ENCODE results near the gene ITGA5.
A peak's percentile ranks its signal among the peaks of the same experiment; 100 is the strongest.

The ITGA5 gene

DNA sequence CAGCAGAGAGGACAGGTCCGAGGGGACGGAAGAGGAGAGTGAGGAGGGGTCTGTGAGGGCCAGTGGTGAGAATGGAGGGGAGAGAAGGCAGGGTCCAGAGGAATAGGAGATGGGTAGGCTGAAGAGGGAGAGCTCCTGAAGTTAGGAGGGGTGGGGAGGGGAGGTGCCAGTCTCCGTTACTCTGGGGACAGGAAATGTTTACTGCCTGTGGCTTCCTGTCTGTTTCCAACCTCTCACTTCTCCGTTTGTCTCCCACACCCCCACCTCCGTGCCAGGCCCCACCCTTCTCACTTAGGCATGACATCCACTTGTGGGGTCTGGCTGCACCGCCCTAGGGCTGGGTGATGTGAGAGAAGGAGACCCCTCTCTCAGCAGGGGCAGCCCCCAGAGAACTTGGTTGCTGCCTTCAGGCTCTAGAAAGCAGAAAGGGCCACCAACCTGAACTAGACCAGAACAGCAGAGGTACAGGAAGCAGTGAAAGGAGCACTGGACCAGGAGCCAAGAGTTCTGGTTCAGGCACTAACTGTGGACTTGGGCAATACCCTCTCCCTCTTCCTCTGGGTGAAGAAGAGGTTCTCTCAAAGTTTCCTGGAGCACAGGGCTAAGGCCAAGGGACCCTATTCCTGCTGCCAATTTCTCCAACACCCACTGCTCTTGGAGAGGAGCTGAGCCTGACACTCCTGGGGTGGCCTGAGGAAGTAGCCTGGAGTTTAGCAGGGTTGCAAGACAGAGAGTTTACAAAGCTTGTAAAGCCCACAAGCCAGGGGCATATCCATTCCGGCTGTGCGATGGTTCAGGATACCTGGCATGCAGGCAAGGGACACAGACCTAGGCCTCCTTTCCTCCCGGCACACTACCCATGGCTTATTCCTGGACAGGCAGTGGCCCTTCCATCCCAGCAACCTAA, 5.5 kb downstream of the ITGA5 start:
- intact Hi-C loops (cut with DNase I): no loop called here
- peak in 1 of 10 donors; percentile 74 for DNase-seq

DNA sequence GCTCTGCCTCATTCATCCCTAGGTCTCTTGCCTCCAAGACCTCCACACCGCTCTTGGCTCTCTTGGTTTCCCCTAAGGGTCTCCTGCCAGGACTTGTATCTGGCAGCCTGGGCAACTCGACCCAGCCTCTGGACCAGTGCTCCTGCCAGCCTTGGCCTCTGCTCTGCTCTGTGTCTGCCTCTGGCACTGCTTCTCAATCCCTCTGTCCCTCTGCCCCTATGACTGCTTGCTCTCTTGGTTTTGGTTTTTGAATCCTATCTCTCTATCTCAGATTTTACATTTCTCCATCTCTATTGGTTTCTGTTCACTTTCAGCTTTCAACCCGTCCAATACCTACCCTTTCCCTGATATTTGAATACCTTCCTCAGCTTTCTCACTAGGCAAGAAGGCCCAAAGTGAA, 6.3 kb downstream of the ITGA5 start:
- peak in 1 of 10 donors; percentile 44 for DNase-seq
- intact Hi-C loops (cut with DNase I): no loop called here

DNA sequence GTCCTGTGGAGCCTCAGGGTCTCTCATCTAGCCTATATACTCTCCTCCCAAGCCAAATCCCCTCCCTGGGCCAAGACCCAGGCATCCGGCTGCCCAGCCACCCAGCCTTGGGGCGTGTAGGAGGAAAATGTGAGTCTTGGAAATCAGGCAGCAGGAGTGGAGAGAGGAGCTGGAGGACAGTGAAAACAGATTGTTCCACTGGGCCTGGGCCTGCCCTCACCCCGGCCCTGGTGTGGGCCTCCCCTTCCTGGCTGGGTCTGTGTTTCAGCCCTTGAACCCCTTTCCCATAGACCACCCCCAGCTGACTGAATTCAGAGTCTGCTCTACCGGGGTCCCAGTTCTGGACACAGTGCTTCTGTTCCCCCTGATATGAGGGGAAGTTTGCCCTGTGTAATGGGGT, 6.7 kb downstream of the ITGA5 start:
- peak in 1 of 10 donors; percentile 44 for DNase-seq
- intact Hi-C loops (cut with DNase I): no loop called here

DNA sequence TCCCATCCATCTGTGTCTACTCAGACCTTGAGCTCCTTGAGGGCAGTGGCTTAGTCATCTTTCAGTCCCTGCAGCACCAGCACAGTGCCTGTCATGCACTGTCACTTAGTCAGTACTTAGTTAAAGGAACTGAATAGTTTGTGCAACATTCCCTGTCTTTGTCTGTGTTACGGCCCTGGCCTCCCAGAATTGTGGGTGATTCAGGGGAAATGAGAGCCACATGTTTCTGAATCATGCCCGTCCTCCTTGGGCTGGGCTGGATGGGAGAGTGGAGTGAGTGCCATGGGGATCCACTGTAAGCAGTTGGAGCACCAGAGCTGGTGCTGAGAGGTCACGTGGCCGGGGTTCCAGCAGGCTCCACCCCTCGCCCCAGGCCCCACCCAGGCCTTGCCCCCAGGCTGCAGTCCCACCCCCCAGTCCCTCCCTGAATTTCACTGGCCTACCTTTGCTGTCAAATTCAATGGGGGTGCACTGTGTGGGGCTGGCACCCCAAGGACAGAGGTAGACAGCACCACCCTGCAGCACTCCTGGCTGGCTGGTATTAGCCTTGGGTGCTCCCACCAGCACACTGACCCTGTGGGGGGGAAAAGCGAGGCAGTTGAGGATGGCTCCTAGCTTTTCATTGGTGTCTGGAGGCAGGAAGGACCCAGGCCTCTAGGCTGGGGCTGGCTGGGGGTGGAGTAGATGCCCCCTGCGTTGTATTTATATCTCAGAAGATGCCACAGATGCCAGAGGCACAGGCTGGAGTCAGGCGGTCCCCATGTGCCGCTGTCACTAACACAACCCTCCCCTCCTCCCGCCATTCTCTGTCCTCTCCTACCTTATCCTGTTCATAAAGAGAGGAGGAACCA, 7.5 kb downstream of the ITGA5 start:
- peak in 2 of 10 donors; percentile 16 to 80 for DNase-seq
- intact Hi-C loops (cut with DNase I): no loop called here

DNA sequence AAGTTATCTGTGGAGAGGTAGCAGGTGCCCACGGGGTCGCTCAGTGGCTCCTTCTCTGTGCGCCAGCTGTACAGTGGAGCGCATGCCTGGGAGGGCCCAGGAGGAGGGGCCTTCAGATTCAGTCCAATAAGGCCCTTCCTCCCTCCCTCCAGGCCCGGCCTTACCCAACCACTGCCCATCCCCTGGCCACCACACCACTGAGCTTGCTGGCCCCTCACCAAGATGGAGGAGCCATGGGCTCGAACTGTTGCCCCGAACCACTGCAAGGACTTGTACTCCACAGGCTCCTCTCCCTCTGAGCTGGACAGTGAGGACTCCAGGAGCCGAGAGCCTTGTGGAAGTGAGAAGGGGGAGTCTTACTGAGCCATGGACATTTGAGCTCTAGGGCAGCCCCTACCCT, 9.8 kb downstream of the ITGA5 start:
- intact Hi-C loops (cut with DNase I): no loop called here
- peak in 1 of 10 donors; percentile 54 for DNase-seq

DNA sequence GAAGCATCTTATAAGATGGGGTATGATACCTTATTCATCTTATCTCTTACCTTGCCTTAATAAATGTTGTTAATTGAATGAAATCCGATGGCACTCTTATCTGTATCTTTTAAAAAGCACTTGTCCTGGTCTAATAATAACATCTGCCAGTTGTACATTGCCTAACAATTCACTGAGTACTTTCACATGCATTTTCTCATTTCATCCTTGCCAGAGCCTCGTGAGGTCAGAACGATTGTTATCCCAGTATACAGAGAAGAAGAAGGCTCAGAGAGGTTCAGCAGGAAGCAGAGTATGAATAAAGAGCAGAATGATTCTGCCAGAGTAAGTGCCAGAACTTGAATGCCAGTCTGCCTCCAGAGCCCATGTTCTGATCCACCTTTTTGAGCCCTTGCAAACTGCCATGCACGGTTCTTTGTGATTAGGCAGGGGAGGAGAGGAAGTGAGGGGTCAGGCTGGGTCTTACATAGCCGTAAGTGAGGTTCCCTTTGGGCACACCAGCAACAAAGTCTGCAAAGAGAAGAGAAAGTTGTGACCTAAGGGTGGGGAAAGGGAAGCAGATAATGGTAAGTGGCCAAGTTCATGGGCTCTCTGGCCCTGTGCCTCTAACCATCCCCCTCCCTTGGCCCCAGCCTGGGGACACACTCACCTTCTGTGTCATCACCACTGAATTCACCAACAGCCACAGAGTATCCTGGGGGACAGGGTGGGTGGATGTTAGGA, 11.7 kb downstream of the ITGA5 start:
- peak in 1 of 10 donors; percentile 54 for DNase-seq
- intact Hi-C loops (cut with DNase I): no loop called here

DNA sequence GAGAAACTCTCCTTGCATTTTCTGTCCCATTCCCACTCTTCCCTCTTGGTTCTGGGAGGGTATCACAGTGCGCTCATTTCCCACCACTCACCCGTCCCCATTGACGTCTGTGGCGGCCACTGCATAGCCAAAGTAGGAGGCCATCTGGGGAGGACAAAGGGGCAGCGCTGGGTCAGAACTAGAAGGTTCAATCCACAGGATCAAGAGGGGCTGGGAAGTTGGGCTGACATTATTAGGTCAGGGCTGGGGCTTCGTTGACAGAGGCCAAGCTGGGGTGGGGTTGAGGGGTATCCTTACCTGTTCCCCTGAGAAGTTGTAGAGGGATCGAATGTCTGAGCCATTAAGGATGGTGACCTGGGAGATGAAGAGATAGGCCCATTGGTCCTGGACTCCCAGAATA, 13.5 kb downstream of the ITGA5 start:
- peak in 1 of 10 donors; percentile 22 for DNase-seq
- intact Hi-C loops (cut with DNase I): no loop called here

DNA sequence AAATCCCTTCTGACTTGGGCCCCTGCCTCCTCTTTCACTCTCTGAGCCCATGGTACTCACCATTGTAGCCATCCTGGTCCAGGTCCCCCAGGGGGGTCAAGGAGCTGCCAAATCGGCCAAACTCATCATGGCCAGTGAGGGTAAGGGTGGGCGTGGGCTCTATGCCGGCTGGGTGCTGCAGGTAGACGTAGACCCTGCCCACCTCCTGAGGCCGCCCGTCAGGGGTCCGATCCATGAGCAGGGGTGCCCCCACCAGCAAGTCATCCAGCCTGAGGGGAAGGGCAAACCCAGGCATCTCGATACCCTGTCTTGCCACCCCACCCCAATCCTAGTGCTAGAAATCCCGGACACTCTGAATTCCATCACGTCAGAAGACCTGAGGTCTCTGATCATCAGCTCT, 14.0 kb downstream of the ITGA5 start:
- intact Hi-C loops (cut with DNase I): no loop called here
- peak in 1 of 10 donors; percentile 76 for DNase-seq

DNA sequence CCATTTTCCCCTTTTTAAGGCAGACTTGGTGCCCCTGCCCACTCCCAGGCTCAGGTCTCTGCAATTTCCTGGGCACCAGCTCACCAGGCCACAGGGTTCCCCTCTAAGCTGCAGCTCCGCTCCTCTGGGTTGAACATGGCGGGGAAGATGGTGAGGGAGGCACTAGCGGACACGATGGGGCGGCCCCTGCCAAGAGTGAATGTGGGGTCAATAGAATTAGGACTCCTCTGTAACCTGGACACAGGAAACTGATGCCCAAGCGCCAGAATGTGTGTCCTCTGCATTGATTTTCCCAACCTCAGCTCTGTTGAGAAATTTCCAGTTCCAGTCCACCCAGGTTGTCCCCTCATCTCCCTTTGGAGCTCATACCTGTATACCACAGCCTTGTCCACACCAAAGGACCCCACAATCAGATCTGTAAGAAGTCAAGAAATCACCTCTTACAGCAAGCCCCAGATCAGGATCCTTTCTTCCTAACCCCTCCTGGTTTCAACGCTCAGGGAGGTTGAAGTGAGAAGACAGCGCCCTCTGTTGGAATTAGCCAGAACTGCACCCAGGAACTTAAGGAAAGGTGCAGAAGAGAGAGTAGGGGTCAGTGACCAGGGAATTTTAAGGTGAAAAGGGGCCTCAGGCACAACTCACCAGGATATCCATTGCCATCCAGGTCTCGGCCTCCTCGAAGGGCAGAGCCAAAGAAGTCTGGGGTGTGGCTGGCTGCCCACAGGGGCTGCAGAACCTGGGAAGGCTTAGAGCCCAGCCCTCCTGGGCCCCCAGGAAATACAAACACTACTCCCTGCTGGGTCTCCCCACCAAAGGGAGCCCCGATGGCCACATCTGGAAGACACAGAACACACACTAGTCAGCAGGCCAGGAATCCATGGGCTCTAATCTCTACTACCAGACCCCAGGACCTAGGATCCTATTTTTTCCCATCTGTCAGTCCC, 14.7 kb downstream of the ITGA5 start:
- peak in 4 of 10 donors; percentile 44 to 85 (median 54) for DNase-seq
- intact Hi-C loops (cut with DNase I): no loop called here

DNA sequence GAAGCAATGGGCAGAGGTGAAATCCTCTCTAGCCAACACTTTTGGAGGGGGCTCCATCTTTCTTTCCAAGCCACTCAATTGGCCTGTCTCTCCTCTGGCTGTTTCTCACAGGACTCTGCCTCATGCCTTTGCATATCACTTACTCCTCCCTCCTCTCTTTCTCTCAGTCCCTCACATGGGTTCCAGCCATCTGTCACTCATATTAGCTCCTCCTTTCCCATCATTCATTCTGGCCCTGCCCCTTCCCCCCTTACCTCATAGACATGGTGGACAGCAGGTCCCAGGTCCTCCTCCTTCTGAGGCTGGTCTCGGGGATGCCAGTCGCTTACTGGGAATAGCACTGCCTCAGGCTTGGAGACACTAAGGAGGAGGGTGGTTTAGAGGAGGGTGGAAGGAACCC, 17.9 kb downstream of the ITGA5 start:
- intact Hi-C loops (cut with DNase I): no loop called here
- peak in 2 of 10 donors; percentile 20 to 37 for DNase-seq

DNA sequence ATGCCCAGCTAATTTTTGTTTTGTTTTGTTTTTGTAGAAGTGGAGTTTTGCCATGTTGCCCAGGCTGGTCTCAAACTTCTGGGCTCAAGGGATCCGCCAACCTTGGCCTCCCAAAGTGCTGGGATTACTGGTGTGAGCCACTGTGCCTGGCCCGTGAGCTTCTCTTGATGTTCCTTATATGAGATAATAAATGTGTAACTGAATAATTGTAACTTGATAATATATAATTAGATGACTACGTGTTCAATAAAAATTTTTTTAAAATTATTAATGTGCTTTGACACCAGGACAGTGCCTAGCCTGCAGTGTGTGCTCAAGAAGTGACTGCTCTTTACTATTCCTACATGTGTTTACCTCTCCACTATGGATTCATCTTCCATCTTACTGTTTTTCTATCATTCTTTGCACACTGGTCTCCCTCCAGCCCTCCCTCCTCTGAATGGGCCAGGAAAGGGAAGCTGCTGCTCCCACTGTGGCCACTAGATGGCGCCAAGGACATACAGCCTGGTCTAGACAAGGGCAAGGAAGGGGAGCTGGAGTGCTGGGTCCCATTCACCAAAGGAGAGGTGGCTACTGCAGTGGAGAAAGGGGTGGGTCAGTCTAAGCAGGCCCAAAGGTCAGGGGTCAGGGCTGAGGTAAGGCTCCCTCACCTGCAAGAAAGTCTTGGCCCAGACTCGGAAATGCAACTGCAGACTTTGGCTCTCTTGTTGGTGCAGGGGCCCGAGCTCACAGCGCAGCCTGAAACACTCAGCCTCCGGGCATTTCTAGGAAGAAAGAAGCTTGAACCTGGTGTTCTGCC, 19.9 kb downstream of the ITGA5 start:
- intact Hi-C loops (cut with DNase I): loop anchor here (1.0 kb wide), 1 partner anchor 40 kb away; no protein-coding TSS in a partner anchor
- peak; percentile 69 to 97 (median 92) for DNase-seq

DNA sequence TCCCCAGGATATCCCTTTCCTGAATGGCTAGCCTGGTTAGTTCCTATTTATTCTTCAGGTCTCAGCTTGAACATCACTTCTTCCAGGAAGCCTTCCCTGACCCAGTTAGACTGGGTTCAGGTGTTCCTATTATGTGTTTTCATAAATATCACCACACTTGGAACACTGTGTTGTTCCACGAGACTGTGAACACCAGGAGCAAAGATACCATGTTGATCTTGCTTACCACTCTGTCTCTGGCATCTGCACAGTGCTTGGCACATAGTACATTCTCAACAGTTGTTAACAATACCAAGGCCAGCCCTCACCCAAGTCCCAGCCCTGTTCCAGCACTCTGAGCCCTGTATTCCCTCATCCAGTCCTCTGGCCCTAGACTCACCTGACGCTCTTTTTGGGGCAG, 20.8 kb downstream of the ITGA5 start:
- peak in 1 of 10 donors; percentile 7 for DNase-seq
- intact Hi-C loops (cut with DNase I): no loop called here

DNA sequence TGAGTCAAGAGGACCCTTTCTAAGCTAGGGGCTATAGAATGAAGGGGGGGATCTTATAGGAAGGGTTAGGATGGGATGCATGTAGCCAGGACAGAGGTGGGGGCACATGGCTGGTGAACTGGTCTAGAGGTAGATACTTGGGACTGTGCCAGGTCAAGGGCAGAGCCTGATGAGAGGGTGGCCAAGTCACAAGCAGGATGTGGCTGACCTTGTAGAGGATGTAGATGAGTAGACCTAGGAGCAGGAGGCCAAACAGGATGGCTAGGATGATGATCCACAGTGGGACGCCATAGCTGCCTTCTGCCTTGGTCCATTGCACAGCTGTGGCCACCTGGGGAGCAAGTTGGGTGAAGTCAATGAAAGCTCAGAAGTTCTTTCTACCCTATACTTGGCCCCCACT, 21.9 kb downstream of the ITGA5 start:
- intact Hi-C loops (cut with DNase I): no loop called here
- peak in 3 of 10 donors; percentile 24 to 29 (median 25) for DNase-seq

DNA sequence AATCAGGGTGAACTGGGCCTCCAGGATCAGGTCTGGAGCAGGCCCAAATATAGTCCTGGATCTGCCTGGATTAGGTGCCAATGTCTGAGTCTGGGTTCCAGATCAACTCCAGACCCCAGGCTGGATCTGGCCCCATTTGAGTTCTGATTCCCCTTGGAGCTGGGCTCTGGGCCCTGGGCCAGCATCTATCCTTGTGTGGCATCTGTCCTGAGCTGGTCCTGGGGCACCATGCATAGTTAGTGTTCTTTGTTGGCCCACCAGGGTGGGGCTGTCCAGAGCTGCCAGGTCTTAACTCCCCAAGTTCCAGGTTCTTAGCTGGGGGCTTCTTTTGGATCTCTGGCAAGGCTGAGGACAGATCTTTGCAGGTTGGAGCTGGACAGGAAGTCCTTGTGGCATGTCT, 23.5 kb downstream of the ITGA5 start:
- DNase-seq: peak in 2 of 10 donors; percentile 24 to 70
- intact Hi-C loops (cut with DNase I): no loop called here

DNA sequence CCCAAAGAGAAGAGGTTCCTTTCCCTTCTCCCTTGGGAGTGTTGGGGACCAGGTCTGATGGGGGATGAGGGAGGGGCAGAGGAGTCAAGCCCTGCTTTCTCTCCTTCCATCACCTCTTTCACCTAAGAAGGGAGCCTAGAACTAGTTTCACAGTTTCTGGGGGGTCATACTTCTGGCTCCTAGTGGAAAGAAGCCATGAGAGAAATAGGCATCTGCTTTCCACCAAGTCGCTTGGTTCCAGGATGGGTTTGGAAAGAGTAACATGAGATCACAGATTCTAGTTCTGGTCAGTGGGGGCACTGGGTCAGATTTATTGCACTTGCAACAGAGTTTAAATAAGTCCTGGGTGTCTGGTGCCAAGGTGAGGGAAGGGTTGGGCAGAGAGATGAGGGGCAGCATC, 24.1 kb downstream of the ITGA5 start:
- intact Hi-C loops (cut with DNase I): no loop called here
- DNase-seq: peak in 1 of 10 donors; percentile 8

DNA sequence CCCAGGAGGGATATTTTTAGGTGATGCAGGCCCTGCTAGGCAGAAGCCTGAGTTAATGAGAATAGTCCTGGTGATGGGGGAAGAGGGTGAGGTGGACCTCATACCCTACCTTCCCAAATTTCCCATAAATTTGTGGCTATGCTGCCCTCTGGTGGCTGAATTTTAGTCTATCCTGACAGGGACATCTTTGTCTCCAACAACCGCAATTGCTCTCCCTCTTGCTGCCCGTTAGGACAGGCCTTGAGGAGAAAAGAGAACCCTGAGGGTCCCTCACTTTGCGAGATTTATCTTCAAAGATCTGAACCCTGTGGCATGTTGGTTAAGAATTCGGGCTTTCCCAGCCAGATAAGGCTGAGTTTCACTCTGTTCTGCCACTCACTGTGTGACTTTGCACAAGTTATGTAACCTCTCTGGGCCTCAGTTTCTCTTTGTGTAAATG, 24.8 kb downstream of the ITGA5 start:
- DNase-seq: peak in 6 of 10 donors; percentile 48 to 80 (median 67)
- intact Hi-C loops (cut with DNase I): no loop called here

DNA sequence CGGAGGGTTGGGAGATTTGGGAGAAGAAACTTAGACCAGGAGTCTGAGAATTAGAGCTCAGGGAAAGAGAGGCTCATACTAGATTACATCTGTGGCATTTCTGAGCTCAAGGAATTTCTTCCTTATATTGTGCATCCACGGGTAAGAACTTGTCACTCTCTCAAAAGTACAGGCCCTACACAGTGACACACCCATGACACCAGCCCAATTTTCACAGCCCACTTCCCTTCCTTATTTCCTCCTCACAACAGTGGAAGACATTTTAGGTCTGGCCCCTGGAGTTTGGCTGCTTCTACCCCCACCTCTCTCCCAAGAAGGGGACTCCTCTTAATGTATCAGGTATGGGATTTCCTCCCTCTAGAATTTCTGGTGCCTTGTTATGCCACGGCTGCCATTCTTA, 25.3 kb downstream of the ITGA5 start:
- DNase-seq: peak in 1 of 10 donors; percentile 5
- intact Hi-C loops (cut with DNase I): no loop called here

DNA sequence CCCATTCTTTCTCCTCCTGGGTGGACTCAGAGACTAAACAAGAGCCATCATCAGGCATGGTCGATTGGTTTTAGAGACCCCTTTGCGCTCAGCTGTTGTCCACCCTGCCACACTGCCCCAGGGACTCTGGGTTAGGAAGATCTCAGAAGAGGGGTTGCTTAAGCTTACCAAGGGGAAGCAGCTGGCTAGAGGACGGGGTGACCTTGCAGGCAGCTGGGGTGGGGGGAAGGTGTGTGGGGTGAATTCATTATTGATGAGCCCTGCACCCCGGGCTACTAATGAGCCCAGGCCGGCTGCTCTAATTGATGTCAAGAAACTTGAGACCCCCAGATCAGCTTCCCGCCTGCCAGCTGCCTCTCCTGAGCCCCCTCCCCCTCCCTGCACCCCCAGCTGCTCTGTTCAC, 25.9 kb downstream of the ITGA5 start:
- intact Hi-C loops (cut with DNase I): no loop called here
- peak in 2 of 10 donors; percentile 45 to 47 for DNase-seq
